Left renal pelvis (tissue), 4 donors: ENCODE measurements around the gene MRPS26. TPM values are rescaled to one million over a fixed set of nuclear protein-coding genes. Genes with fewer than 3 reads are reported as not detected.
A peak's percentile ranks its signal among the peaks of the same experiment; 100 is the strongest.
"Not testable (repeated sequence)": the region's sequence is repeated elsewhere in the genome, so short reads cannot be mapped to it uniquely, and the experiment has no call there.

Experiments
- DNase-seq, 4 donors: peaks; one replicate each; pipeline ENCODE4 v3.0.0-alpha.2; 2013; ENCODE audit warnings: low read depth in 4 of 4, low spot score in 3 of 4
- polyA plus RNA-seq, 4 donors: library from polyadenylated mRNA; unstranded; fragments of 120-200 nt; gene quantifications; one replicate each; pipeline ENCODE4 v1.2.1, GENCODE V29; 2013; ENCODE audit not compliant: insufficient read length in 4 of 4

MRPS26 gene
- polyA plus RNA-seq, 4 donors: 36.8 to 72.5 (median 46.0) TPM

DNA sequence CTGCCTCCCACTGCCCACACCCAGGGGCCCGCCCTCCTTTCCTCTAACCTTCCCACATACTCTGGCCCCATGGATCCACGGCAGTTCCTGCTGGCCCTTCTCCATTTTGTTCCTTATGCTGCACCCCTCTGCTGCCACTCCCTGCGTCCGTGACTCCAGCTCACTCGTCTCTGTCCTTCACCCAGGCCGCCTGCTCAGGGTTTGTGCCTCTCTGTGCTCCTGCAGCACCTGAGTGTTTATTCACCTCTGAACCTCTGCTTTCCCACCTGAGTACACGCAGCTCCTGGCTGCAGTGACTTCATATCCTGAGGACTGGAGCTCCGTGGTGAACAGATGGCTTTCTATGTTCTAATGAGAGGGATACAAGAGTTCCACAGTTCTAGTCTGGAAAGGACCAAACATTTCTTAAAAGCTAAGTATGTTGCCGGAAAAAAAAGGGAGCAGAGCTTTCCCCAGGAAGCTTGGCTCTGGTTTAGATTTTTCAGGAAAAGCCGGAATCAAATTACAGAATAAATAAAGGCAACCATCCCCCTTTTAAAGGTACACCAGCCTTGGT lies 3.9 kb upstream of the MRPS26 start:
- DNase-seq: peak in 1 of 4 donors; percentile 36

DNA sequence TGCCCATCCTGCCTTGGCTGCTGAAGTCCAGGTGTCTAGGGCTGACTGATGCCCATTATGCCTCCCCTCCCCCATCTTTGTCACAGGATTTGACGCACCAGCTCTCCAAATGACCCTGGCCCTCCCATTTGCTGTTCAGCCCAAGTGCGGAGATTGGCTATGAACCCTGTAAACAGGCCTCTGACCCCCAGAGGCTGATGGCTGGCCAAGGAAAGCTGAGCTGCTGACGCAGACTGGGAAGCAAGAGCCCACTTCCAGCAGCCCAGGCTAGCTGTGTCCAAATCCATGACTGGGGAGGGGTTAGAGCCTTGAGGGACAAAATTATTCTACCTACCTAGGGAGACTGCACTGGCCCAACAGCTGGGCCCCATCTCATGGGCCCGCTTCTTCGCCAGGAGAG lies 3.2 kb upstream of the MRPS26 start:
- peak in 1 of 4 donors; percentile 18 for DNase-seq

DNA sequence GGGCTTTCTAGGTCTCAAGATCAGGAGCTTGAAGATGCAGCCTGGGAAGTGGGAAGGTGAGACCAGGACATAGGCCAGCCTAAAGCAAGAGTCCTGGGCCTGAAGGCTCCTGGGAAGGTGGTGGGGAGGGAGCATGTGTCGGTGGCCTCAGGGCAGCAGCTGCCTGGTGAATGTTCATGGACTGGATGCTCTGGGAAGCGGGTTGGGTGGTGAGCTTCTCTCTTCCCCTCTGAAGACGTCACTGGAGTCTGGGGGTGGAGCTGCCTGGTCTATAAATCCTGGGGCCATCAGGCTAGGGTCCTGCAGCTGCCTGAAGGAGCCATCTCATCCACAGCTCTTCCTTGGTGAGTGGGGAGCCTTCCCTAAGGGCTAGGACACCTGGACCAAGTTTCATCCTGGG lies 2.5 kb upstream of the MRPS26 start, which contains the start of gene GNRH2:
TSS of gene GNRH2 (plus strand) at position 301 of the 400 bp plus-strand sequence. CDS start 793 bp downstream, outside the sequence.
- DNase-seq: no peak

DNA sequence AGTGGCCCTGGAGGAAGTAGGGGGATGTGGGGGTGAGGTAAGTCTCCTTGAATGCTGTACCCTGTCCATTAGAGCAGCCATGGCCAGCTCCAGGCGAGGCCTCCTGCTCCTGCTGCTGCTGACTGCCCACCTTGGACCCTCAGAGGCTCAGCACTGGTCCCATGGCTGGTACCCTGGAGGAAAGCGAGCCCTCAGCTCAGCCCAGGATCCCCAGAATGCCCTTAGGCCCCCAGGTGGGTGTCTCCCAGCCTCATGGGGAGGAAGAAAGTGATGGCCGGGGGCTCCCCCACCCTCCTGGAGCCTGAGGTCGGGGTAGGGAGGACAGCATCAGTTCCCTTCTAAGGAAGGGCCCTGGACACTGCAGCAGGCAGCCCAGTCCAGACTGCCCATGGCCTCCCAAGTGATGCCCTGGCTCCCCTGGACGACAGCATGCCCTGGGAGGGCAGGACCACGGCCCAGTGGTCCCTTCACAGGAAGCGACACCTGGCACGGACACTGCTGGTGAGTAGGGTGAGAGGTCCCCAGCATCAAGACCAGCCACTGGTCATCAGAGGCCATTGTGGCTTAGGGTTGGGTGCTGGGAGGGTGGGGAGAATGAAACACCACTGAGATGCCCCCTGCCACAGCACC lies 1.4 kb upstream of the MRPS26 start:
- DNase-seq: no peak

DNA sequence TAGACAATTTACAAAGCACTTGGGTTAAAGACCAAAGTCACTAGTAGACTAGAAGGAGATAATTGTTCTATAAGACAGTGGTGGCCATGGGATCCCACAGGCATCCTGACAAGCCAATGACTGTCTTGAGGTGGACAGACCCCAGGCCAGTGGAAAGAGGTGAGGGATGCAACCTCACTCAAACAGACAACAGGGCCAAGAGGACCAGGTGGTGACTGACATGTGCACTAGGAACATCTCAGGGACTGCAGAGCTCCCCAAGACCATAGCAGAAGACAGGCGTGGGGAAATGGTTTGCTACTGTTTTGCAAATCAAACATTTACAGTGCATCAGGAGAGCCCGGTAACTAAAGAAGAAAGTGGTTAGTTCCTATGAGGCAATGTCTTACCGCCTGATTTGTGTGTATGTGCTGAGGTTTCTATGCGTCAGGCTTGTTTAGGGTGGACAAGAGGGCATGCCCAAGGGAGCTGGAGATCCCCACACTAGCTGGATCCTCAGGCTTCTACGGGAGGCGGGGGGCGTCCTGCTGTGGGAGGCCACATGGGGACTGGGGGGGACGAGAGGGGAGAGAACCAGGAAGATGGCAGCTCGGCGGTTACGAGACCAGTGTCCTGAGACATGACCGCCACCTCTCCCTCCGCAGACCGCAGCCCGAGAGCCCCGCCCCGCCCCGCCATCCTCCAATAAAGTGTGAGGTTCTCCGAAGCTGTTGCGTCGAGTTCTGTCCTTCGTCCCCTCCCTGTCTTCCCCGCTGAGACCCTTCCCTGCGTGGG lies 623 bp upstream of the MRPS26 start:
- peak in 1 of 4 donors; percentile 50 for DNase-seq

DNA sequence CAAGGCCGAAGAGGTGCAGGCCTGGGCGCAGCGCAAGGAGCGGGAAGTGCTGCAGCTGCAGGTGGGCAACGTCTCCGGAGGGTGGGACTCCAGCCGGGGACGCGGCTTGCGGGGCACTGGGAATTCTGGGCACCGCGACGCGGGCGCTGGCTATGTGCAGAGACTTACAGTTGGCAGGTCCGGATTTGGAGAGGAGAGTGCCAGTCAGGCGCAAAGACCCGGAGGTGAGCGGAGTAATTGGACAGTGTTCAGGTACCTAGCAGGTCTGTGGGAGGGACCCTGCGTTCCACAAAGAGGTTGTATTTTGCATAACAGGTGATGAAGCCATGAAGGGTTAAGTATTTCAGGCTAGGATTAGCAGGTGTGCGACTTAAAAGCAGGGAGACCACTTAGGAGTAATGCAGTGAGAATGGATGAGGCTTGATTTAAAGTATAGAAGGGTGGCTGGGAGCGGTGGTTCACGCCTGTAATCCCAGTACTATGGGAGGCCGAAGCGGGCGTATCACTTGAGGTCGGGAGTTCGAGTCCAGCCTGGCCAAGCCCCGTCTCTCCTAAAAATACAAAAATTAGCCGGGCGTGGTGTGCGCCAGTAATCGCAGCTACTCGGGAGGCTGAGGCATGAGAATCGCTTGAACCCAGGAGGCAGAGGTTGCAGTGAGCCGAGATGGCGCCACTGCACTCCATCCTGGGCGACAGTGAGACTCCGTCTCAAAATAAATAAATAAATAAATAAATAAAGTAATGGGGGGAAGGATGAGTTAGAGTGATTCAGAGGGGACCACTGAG lies 1.0 kb downstream of the MRPS26 start:
- DNase-seq: peak in 1 of 4 donors; percentile 8

DNA sequence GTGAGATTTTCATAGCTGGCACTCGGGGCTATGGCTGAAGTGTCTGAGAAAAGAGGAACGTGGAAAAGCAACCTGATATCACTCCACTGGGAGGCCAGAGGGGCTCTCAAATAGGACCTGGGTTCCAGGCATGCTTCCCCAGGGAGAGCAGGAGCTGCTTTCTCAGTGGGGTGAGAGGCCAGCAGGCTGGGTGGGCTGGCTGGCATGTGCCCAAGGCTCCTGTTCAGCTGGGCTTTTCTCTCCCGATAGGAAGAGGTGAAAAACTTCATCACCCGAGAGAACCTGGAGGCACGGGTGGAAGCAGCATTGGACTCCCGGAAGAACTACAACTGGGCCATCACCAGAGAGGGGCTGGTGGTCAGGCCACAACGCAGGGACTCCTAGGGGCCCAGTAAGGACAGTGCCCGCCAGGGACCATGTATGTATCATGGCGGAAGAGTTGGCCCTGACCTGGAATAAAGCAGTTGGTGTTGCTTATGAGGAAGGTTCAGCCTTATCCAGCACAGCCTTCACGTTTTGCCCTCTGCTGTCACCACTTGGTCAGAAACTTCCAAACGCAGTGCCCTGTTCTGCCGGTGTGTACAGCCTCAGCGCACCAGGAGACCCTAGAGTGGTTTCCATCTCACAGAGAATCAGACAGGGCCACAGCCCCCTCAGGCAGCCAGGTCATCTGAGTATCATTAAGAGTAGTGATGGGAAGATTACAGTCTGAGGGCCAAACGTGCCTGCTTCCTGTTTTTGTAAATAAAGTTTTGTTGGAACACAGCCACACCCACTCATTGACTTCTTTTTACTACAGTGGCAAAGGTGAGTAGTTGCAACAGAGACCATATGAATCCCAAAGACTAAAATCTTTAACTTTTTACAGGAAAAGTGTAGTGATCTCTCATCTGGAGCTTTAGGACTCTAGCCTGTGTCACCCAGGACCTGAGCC lies 1.9 kb downstream of the MRPS26 start:
- no peak for DNase-seq

DNA sequence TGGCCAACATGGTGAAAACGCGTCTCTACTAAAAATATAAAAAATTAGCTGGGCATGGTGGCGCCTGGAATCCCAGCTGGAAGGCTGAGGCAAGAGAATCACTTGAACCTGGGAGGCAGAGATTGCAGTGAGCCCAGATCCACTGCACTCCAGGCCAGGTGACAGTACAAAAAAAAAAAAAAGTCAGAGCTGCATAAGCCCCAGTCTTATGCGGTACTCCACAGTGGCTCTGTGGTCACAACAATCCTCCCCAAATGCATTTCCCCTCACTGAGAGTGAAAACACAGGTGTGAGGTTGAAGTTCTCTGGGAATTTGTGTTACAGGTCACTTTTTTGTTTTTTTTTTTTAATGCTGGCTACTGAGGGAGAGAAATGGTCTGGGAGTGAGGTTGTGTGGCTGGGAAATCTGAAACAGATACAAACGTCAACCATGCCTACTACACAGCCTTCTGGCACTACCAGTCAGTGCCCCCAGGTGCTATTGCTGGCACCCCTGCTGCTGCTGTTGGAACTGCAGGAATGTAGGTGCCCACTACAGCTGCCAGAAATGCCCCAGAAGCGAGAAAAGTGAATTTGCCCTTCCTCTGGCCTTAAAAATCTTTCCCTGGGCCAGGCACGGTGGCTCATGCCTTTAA lies 5.7 kb downstream of the MRPS26 start:
- DNase-seq: no peak

DNA sequence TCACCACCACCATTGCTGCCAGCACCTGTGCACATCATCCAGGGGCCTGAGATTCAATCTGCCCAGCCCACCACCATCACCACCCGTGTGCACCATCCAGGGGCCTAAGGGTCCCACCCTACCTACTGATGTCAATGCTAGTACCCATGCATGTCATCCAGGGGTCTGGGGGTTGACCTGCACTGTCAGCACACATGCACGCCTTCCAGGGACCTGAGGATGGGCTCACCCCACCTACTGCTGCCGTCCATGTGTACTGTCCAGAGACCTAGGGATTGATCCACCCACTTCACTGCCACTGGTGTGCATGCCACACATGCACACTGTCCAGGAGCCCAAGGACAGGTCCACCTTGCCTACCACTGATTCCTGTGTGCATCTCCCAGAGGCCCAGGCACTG lies 13.6 kb downstream of the MRPS26 start:
- no peak for DNase-seq

DNA sequence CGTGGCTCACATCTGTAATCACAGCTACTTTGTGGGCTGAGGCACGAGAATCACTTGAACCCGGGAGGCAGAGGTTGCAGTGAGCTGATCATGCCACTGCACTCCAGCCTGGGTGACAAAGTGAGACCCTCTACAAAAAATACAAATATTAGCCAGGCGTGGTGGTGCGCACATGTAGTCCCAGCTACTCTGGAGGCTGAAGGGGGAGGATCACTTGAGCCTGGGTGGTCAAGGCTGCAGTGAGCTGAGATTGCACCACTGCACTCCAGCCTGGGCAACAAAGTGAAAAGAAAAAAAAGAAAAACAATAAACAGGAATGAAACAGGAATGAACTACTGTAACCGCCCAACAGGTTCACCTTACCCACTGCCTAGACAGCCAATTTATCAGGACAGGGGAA lies 18.3 kb downstream of the MRPS26 start:
- not testable (repeated sequence) for DNase-seq

DNA sequence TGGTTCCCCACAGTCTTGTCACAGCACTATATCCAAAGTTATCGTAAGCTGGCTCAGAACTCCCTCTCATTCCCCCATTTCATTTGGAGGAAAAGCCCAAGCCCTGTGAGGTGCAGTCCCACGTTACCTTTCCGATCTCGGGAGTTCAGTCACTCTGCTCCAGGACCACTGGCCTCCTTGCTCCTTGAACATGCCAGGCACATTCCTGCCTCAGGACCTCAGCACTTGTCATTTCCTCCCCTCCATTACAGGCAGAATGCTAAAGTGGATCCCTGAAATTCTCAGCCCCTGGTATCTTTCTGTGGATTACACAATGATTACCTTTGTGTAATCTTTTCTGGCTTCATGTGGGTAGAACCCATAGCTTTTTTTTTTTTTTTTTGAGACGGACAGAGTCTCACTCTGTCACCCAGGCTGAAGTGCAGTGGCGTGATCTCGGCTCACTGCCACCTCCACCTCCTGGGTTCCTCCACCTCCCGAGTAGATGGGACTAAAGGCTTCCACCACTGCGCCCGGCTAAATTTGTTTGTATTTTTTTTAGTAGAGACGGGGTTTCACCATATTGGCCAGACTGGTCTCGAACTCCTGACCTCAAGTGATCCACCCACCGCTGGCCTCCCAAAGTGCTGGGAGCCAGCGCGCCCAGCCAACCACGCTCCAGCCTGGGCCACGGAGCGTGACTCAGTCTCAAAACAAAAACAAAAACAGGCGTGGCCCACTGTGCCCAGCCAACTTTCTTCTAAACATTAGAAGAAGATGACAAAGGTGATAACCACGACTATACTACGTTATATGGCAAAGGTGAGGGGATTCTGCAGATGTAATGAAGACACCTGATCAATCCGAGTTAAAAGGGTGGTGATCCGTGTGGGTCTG lies 21.5 kb downstream of the MRPS26 start:
- no peak for DNase-seq

DNA sequence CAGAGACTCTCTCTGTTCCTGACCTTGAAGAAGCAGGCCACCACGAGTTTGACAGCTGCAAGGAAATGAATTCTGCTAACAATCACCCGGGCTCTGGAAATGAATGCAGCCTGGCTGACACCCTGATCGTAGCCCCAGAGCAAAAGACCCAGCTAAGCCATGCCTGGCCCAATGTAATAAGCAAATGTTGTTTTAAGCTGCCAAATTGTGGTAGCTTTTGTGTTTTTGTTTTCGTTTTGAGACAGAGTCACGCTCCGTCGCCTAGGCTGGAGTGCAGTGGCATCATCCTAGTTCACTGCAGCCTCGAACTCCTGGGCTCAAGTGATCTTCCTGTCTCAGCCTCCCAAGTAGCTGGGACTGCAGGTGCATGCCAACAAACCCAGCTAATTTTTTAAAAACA lies 22.2 kb downstream of the MRPS26 start:
- no peak for DNase-seq

DNA sequence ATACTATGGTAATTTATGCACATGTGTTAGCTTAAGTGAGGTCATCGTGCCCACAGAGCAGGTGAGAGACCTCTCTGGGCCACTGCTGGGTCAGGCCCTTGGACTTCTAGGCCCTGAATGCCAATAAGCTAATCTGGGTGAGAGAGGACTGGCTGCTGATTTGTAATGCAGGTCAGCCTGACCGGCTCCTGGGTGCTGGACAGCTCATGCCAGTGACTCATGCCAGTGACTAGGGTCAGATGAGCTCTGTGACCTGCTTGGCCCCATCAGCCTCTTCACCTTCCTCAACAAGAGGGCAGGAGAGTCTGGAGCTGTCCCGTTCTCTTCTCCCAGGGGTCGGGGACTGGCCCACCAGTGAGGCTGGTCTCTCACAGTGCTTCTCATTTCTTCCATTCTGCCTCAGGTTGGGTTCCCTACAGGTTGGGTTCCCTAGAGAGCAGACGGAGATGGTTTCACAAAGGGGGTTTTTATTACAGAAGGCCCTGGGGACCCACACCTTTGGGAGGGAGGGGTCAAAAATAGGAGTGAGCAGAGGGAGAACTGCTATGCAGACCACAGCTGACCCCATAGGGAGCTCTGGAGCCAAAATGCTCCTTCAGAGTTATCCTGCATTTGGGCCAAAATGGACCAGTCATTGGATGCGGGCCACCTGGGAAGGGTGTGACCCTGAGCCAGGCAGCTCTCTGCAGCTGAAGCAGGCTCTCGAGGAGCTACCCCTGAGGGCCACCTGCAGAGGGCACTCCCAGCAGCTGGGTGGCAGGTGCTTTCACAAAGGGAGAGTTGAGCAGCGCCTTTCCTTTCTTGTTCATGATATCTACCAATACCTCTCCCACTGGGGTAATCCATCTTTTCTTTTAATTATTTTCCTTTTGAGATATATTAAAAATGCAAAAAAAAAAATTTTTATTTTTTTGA lies 23.4 kb downstream of the MRPS26 start:
- DNase-seq: no peak

DNA sequence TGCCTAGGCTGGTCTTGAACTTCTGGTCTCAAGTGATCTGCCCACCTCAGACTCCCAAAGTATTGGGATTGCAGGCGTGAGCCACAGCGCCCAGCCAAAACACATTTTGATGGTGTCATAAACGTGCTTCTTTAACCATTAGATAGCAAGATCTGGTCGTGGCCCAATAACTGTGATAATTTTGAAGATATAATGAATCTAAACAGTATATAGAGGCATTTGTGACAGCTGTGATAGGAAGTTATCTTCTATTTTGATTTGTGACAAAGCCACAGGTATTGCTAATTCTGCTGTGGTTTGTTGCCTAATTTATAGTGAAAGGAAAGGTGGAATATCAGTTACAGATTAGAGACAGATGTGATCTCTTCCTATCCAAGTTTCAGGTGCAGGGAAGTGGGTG lies 24.9 kb downstream of the MRPS26 start:
- DNase-seq: no peak

DNA sequence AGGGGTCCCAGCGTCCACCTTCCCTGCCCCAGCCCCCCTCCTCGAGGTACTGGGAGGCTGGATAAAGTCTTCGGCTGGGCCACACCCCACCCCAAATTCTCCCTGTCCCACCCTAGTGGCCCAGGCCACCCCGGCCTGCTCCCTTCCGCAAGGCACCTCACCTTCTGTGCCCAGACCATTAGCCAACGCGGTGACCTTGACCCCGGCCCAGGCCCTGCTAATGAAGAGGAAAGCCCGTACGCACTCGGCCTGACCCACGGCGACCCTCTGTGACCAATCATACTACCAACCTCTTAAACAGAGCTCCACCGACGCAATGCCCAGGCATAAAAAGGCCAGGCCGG lies 25.4 kb downstream of the MRPS26 start:
- no peak for DNase-seq

DNA sequence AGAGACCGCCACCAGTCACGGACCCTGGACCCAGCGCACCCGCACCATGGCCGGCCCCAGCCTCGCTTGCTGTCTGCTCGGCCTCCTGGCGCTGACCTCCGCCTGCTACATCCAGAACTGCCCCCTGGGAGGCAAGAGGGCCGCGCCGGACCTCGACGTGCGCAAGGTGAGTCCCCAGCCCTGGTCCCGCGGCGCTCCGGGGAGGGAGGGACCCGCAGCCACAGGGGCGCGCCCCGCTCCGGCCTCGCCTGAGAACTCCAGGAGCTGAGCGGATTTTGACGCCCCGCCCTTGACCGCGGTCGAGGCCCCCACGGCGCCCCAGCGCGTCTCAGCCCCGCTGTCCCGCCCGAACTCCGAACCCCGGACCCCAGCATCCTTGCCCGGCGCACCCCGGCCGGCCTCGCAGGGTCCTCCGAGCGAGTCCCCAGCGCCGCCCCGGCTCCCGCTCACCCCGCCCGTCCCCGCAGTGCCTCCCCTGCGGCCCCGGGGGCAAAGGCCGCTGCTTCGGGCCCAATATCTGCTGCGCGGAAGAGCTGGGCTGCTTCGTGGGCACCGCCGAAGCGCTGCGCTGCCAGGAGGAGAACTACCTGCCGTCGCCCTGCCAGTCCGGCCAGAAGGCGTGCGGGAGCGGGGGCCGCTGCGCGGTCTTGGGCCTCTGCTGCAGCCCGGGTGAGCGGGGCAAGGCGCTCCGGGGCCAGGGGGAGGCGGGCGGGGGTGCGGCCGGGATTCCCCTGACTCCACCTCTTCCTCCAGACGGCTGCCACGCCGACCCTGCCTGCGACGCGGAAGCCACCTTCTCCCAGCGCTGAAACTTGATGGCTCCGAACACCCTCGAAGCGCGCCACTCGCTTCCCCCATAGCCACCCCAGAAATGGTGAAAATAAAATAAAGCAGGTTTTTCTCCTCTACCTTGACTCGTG lies 26.0 kb downstream of the MRPS26 start, which contains the start of gene OXT:
TSS of gene OXT (plus strand) at position 11 of the 920 bp plus-strand sequence. CDS start at position 47, 36 bp downstream.
- DNase-seq: no peak
